DMS153 (cell line): Measurements from ENCODE around the gene GJD3.
A peak's percentile ranks its signal among the peaks of the same experiment; 100 is the strongest.

Experiments
- DNase-seq: peaks from one replicate; lab custom pipeline; 2025; lab: John Stamatoyannopoulos, UW

The GJD3 gene

GRCh38 chr17:40340327-40340726 is 24.2 kb downstream of the GJD3 start:
- DNase-seq: no peak

GRCh38 chr17:40338941-40339649 is 25.4 kb downstream of the GJD3 start:
- no peak for DNase-seq

- DNase-seq: no peak
Observed at GRCh38 chr17:40338058-40338457, 26.5 kb downstream of the GJD3 start.

- DNase-seq: no peak
Observed at GRCh38 chr17:40337351-40337750, 27.2 kb downstream of the GJD3 start.

- no peak for DNase-seq
Observed at GRCh38 chr17:40335620-40336019, 28.9 kb downstream of the GJD3 start.

- DNase-seq: no peak
Observed at GRCh38 chr17:40333781-40334448, 30.6 kb downstream of the GJD3 start.

- DNase-seq: peak; percentile 84
Observed at GRCh38 chr17:40331743-40332641, 32.5 kb downstream of the GJD3 start.

- DNase-seq: no peak
Observed at GRCh38 chr17:40330850-40331470, 33.6 kb downstream of the GJD3 start.

GRCh38 chr17:40329839-40330794 is 34.4 kb downstream of the GJD3 start:
- DNase-seq: peak; percentile 21

GRCh38 chr17:40328386-40328766 is 36.2 kb downstream of the GJD3 start:
- no peak for DNase-seq

GRCh38 chr17:40327735-40328385 is 36.7 kb downstream of the GJD3 start:
- no peak for DNase-seq

- DNase-seq: no peak
Observed at GRCh38 chr17:40327244-40327729, 37.2 kb downstream of the GJD3 start.

- no peak for DNase-seq
Observed at GRCh38 chr17:40326832-40327199, 37.7 kb downstream of the GJD3 start.

GRCh38 chr17:40326014-40326831 is 38.3 kb downstream of the GJD3 start:
- DNase-seq: no peak

- no peak for DNase-seq
Observed at GRCh38 chr17:40325156-40326013, 39.2 kb downstream of the GJD3 start.

GRCh38 chr17:40323391-40324381 is 40.9 kb downstream of the GJD3 start:
- DNase-seq: no peak
